ENCODE measurements around the gene ZNF836. TPM values are rescaled to one million over a fixed set of nuclear protein-coding genes. Genes with fewer than 3 reads are reported as not detected.
A peak's percentile ranks its signal among the peaks of the same experiment; 100 is the strongest.

ZNF836 gene
- total and polyA plus RNA-seq, 9 of the 15 experiments (the other 6 are each of a cell fraction or from before 2014, with no cell fraction given) = 0.24 to 0.69 (median 0.64) TPM; not detected in 2

DNA sequence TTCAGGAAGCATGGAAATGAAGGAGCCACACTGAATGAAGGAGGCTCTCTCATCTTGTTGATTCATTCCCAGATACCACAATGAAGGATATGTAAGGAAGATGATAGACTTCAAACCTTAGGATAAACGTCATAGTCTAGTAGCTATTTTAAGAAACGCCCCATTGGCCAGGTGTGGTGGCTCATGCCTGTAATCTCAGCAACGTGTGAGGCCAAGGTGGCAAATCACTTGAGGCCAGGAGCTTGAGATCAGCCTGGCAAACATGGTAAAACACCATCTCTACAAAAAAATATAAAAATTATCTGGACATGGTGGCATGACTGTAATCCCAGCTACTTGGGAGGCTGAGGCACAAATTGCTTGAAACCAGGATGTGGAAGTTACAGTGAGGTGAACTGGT is 58.8 kb downstream of the ZNF836 start (continued):
- TF ChIP-seq ATF2 (CRISPR knock-in tag; IDR thresholded peaks at IDR 0.05) (no peak), ZNF121 (CRISPR knock-in tag; conservative IDR thresholded peaks at IDR 0.05) (no peak), NCOR1 (IDR thresholded peaks at IDR 0.05) (no peak), SMAD2 (IDR thresholded peaks at IDR 0.05; ENCODE audit: low read depth, low read length) (no peak), NCOA2 (IDR thresholded peaks at IDR 0.05; ENCODE audit: partially characterized antibody in 2 of 2) (no peak), ZNF75A (CRISPR knock-in tag; IDR thresholded peaks at IDR 0.05) (no peak), ZBTB34 (CRISPR knock-in tag; IDR thresholded peaks at IDR 0.05) (no peak), SRSF7 (optimal IDR thresholded peaks at IDR 0.05; ENCODE audit: low read depth, low read length) (no peak), EGR1 (conservative IDR thresholded peaks at IDR 0.05) (no peak), BRD4 (IDR thresholded peaks at IDR 0.05) (no peak), TCFL5 (CRISPR knock-in tag; conservative IDR thresholded peaks at IDR 0.05) (no peak), RBM17 (IDR thresholded peaks at IDR 0.05; ENCODE audit: borderline replicate concordance, low read depth, low read length) (no peak), E2F6 (IDR thresholded peaks at IDR 0.05; ENCODE audit: borderline replicate concordance in 1 of 2, extremely low read depth in 1 of 2, insufficient read depth in 1 of 2, insufficient read length in 1 of 2, low read depth in 1 of 2, low read length in 1 of 2, poor library complexity in 1 of 2, severe bottlenecking in 1 of 2) (peak in 1 of 2 experiments; percentile 51)

All from K562 (cell line).